H1 (cell line): Measurements from ENCODE around the gene TEX30. TPM values are rescaled to one million over a fixed set of nuclear protein-coding genes. Genes with fewer than 3 reads are reported as not detected.

Experiments used
- CHD1 ChIP-seq: IDR thresholded peaks from 2 replicates; pipeline ENCODE4 v1.6.1; 2012; ENCODE audit warnings: low read depth, low read length, improper control_type of control experiment
- EZH2 ChIP-seq: fragments of 200-600 bp; sonication (generic); IDR thresholded peaks from 2 replicates; pipeline ENCODE4 v1.7.1; 2012; ENCODE audit warnings: low read depth, mild to moderate bottlenecking, moderate library complexity, low read length, inconsistent platforms; ENCODE audit not compliant: severe bottlenecking
- GABPA ChIP-seq: IDR thresholded peaks from 2 replicates; pipeline ENCODE4 v1.6.1; 2011; ENCODE audit warnings: mild to moderate bottlenecking, low read length, moderate library complexity, borderline replicate concordance; ENCODE audit not compliant: insufficient read depth
- HDAC2 ChIP-seq, 2 experiments: fragments of 300-600 bp in 1 of 2; sonication (generic) in 1 of 2; IDR thresholded peaks; 2 replicates each; pipeline ENCODE4 v1.6.1; 2011 to 2012; ENCODE audit warnings: low read depth in 2 of 2, low read length in 2 of 2, mild to moderate bottlenecking in 2 of 2, moderate library complexity in 2 of 2, borderline replicate concordance in 1 of 2, inconsistent platforms in 1 of 2
- HDAC6 ChIP-seq: IDR thresholded peaks from one replicate; pipeline ENCODE4 v1.7.1; 2012; ENCODE audit warnings: low read depth, mild to moderate bottlenecking, inconsistent platforms, low read length, moderate library complexity
- MAFK ChIP-seq: IDR thresholded peaks from 2 replicates; pipeline ENCODE4 v1.6.1; 2012; ENCODE audit warnings: low read depth, mild to moderate bottlenecking, improper control_type of control experiment, low read length
- PHF8 ChIP-seq: fragments of 200-600 bp; sonication (generic); conservative IDR thresholded peaks from 2 replicates; pipeline ENCODE4 v1.7.1; 2012; ENCODE audit warnings: low read depth, mild to moderate bottlenecking, inconsistent platforms, low read length, moderate library complexity
- POLR2AphosphoS5 ChIP-seq: IDR thresholded peaks from 2 replicates; pipeline ENCODE4 v1.6.1; 2011; ENCODE audit warnings: low read depth, low read length
- RNF2 ChIP-seq: fragments of 200-900, 300-1000 bp; sonication (generic); IDR thresholded peaks from 2 replicates; pipeline ENCODE4 v1.7.1; 2016; ENCODE audit warnings: borderline replicate concordance, low read depth, mild to moderate bottlenecking, antibody characterized with exemption, low read length; ENCODE audit not compliant: poor library complexity, severe bottlenecking; ENCODE audit errors: missing control alignments
- RXRA ChIP-seq: IDR thresholded peaks from 2 replicates; pipeline ENCODE4 v1.6.1; 2011; ENCODE audit warnings: low read depth, mild to moderate bottlenecking, low read length, moderate library complexity; ENCODE audit not compliant: insufficient read depth
- SIN3A ChIP-seq, 2 experiments: IDR thresholded peaks in 1 of 2; conservative IDR thresholded peaks in 1 of 2; 2 replicates each; pipeline ENCODE4 v1.6.1; 2011 to 2012; ENCODE audit warnings: low read length in 2 of 2, improper control_type of control experiment in 1 of 2, low read depth in 1 of 2, mild to moderate bottlenecking in 1 of 2
- TBP ChIP-seq: IDR thresholded peaks from 2 replicates; pipeline ENCODE4 v1.6.1; 2011; ENCODE audit warnings: low read depth, low read length, improper control_type of control experiment
- YY1 ChIP-seq: IDR thresholded peaks from 2 replicates; pipeline ENCODE4 v1.6.1; 2011; ENCODE audit warnings: low read depth, mild to moderate bottlenecking, low read length
- ZNF274 ChIP-seq: IDR thresholded peaks from 2 replicates; pipeline ENCODE4 v1.7.0; 2012; ENCODE audit warnings: low read length, borderline replicate concordance; ENCODE audit errors: extremely low read depth
- polyA plus RNA-seq, 7 experiments: library from polyadenylated mRNA; depleted of rRNA in 3 of 7; stranded (reverse) in 5 of 7; unstranded in 2 of 7; fragments of >200 nt in 5 of 7; fragments of 200-250 nt in 2 of 7; gene quantifications; 1 replicate in 5 of 7; 2 replicates in 1 of 7; 4 replicates in 1 of 7; pipeline versions ENCODE4 v1.2.1 to v1.2.3, GENCODE V29; 2011 to 2013; ENCODE audit warnings: missing spikeins in 2 of 7, mixed read lengths in 2 of 7
- total RNA-seq: library from RNA; stranded (reverse); fragmentation: NEBNext Ultra II Directional; extraction: Animal tissue kit (Norgen Biotek cat#: 25700); gene quantifications from 2 replicates; pipeline ENCODE4 v1.2.1, GENCODE V29; 2021
- TF ChIP-seq, protein P1 (sequence below): IDR thresholded peaks from 2 replicates; pipeline ENCODE4 v1.6.1; 2012; ENCODE audit warnings: low read length, inconsistent platforms
- TF ChIP-seq, protein P2 (sequence below), 3 experiments: IDR thresholded peaks; 1 replicate in 2 of 3; 2 replicates in 1 of 3; pipeline versions ENCODE4 v1.5.1 to v1.6.1; 2011; ENCODE audit warnings: low read length in 3 of 3, mild to moderate bottlenecking in 3 of 3, inconsistent platforms in 2 of 3, low read depth in 1 of 3, moderate library complexity in 1 of 3; ENCODE audit not compliant: insufficient read depth in 1 of 3; ENCODE audit errors: control extremely low read depth in 1 of 3

The TEX30 gene
- total and polyA plus RNA-seq, 2 of the 8 experiments (the other 6 are each of a cell fraction or from before 2014, with no cell fraction given), result 6.5 to 10.3 TPM

DNA sequence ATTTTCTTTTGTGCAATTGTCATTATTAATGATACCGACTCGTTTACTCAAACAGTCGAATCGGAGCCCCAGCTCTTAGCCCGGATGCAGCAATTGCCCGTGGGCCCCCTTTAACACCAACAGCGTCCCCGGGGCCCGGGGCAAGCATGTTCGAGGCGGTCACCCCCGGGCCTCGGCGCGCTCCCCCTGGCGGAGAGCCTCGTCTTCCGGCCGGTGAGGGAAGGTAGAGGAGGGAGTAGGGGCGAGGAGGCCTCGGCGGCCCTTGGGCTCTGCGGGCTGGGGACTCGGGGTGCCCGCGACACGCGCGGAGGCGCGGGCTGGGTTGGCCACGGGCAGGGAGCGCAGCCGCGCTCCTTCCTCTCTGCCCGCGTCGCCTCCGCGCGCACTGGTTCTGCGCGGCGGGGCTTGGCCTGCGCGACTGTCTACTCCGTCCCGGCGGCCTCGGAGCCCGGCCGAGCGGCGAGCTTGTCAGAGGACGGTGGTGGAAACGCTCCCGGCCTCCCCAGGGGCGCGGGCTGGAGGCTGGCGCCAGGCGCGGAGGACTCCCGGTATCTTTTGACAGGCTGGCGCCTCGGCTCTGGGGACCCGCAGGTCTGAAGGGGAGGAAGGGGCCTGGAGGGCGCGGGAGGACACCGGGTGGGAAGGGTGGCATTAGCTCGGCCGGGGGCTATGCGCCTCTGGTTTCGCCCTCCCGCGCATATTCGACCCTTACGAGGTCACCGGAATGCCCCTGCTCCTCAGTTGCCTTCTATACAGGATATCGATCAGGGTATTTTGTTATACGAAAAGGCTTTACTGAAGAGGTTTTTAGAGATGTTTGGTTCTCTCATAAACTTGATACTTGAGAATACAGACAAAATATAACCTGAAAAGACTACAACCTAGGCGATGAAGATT is 26.8 kb upstream of the TEX30 start (continued):
- TF ChIP-seq RXRA, result no peak
- TF ChIP-seq RNF2, result no peak
- TF ChIP-seq, protein P1, sequence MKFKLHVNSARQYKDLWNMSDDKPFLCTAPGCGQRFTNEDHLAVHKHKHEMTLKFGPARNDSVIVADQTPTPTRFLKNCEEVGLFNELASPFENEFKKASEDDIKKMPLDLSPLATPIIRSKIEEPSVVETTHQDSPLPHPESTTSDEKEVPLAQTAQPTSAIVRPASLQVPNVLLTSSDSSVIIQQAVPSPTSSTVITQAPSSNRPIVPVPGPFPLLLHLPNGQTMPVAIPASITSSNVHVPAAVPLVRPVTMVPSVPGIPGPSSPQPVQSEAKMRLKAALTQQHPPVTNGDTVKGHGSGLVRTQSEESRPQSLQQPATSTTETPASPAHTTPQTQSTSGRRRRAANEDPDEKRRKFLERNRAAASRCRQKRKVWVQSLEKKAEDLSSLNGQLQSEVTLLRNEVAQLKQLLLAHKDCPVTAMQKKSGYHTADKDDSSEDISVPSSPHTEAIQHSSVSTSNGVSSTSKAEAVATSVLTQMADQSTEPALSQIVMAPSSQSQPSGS, result no peak
- TF ChIP-seq MAFK, result no peak
- no peak; a peak in 1 of 4 replicates for TF ChIP-seq HDAC2 (IDR thresholded peaks at IDR 0.05; ENCODE audit: borderline replicate concordance in 1 of 2, low read depth in 2 of 2, low read length in 2 of 2)
- peak; percentile 67 for TF ChIP-seq TBP
- no peak for TF ChIP-seq ZNF274
- TF ChIP-seq, protein P2, sequence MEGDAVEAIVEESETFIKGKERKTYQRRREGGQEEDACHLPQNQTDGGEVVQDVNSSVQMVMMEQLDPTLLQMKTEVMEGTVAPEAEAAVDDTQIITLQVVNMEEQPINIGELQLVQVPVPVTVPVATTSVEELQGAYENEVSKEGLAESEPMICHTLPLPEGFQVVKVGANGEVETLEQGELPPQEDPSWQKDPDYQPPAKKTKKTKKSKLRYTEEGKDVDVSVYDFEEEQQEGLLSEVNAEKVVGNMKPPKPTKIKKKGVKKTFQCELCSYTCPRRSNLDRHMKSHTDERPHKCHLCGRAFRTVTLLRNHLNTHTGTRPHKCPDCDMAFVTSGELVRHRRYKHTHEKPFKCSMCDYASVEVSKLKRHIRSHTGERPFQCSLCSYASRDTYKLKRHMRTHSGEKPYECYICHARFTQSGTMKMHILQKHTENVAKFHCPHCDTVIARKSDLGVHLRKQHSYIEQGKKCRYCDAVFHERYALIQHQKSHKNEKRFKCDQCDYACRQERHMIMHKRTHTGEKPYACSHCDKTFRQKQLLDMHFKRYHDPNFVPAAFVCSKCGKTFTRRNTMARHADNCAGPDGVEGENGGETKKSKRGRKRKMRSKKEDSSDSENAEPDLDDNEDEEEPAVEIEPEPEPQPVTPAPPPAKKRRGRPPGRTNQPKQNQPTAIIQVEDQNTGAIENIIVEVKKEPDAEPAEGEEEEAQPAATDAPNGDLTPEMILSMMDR (IDR thresholded peaks at IDR 0.05; ENCODE audit: control extremely low read depth in 1 of 3, insufficient read depth in 1 of 3, low read depth in 1 of 3, low read length in 3 of 3), result peak; percentile 66 to 79 (median 76)
- no peak for TF ChIP-seq YY1
- no peak for TF ChIP-seq EZH2
- TF ChIP-seq POLR2AphosphoS5, result no peak
- TF ChIP-seq SIN3A (conservative IDR thresholded peaks at IDR 0.05 in 1 of 2, IDR thresholded peaks at IDR 0.05 in 1 of 2; ENCODE audit: low read depth in 1 of 2, low read length in 2 of 2), result peak in 1 of 2 experiments; percentile 88; a peak in 2 of 4 replicates
- no peak for TF ChIP-seq GABPA
- TF ChIP-seq CHD1, result no peak
- TF ChIP-seq PHF8, result 0 out of 2 replicates have a peak, but pooled peaks have one; percentile 19
- TF ChIP-seq HDAC6, result no peak
